Activated CD8-positive, alpha-beta T cell treated with anti-CD3 and anti-CD28 coated beads for 36 hours (primary cell): ENCODE data around the gene MRPL28. TPM values are rescaled to one million over a fixed set of nuclear protein-coding genes. Genes with fewer than 3 reads are reported as not detected.
"Not testable (repeated sequence)": the region's sequence is repeated elsewhere in the genome, so short reads cannot be mapped to it uniquely, and the experiment has no call there.

Source experiments
- ATAC-seq: fragments of 200-7000 bp; cut with Tn5 transposase; one replicate; pipeline ENCODE4 v1.10.0; 2021; ENCODE audit warnings: mild to moderate bottlenecking, moderate library complexity
- CTCF ChIA-PET: fragments of 350-600 bp; sonication (Branson Sonifier 250); formaldehyde crosslinking; loops from one replicate; lab custom pipeline; 2021; ENCODE audit warnings: antibody characterized with exemption; lab: Charles Lee
- POLR2A ChIA-PET: fragments of 350-600 bp; sonication (Branson Sonifier 250); formaldehyde crosslinking; loops from one replicate; lab custom pipeline; 2021; ENCODE audit warnings: antibody characterized with exemption; lab: Charles Lee
- DNase-seq: peaks from one replicate; pipeline ENCODE4 v3.0.0-alpha.2; 2020
- H3K27ac Mint-ChIP-seq: one replicate; pipeline ENCODE4 v1.8.0; 2021; ENCODE audit warnings: mild to moderate bottlenecking, mixed read lengths
- H3K27me3 Mint-ChIP-seq: one replicate; pipeline ENCODE4 v1.8.0; 2021; ENCODE audit warnings: mixed read lengths
- H3K36me3 Mint-ChIP-seq: one replicate; pipeline ENCODE4 v1.8.0; 2021; ENCODE audit warnings: low read depth, mixed read lengths
- H3K4me1 Mint-ChIP-seq: one replicate; pipeline ENCODE4 v1.8.0; 2021; ENCODE audit warnings: low read depth, mixed read lengths
- H3K4me3 Mint-ChIP-seq: one replicate; pipeline ENCODE4 v1.8.0; 2021; ENCODE audit warnings: mild to moderate bottlenecking, moderate library complexity, mixed read lengths
- H3K9me3 Mint-ChIP-seq: one replicate; pipeline ENCODE4 v1.8.0; 2021; ENCODE audit warnings: mixed read lengths
- CTCF ChIP-seq: fragments of 200-600 bp; IDR thresholded peaks from one replicate; pipeline ENCODE4 v1.8.0; 2022; ENCODE audit warnings: antibody characterized with exemption, mild to moderate bottlenecking
- intact Hi-C: fragments of 100-400 bp; cut with micrococcal nuclease; formaldehyde crosslinking; loops from one replicate; pipeline ENCODE4 v1.10.0; 2022
- total RNA-seq, 2 experiments: library from RNA; stranded (reverse); gene quantifications; one replicate each; pipeline ENCODE4 v1.2.3, GENCODE V29; 2021

The MRPL28 gene
- total RNA-seq, 2 experiments from 2014 or later, result 95.0 to 98.2 TPM

- peaks cover 6% of the 10 kb centered on the region for H3K9me3 Mint-ChIP-seq
- CTCF ChIA-PET, result interaction anchor here (0.6 to 2.4 kb wide), 10 partner anchors 10 to 245 kb away, joined by 3 to 9 read pairs (median 6); partner anchors contain the start of genes CAPN15, DECR2, METTL26 and RAB11FIP3
Observed at GRCh38 chr16:391885-392335, 21.6 kb upstream of the MRPL28 start.

DNA sequence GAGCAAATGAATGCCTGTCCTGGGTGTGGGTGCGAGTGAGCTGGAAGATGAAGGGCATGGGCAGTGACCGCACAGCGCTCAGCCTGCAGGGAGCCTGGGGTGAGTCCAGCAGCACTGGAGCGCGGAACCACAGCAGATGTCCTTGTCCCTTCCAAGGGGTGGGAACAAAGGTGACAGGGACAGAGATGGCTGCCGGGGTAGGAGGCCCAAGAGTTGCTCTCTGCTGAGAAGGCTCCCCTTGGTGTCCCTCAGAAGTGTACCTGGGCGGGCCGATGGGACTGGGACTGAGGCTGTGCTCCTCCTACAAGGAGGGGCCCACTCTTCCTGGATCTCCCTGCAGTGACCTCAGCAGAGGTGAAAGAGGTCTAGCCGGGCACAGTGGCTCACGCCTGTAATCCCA lies 19.0 kb upstream of the MRPL28 start:
- no peak for ATAC-seq
- no peak for TF ChIP-seq CTCF
- intact Hi-C loops, result no loop called here
- ChIA-PET CTCF (interaction anchor here (2.4 kb wide), 1 partner anchor 106 kb away, joined by 8 read pairs; no protein-coding TSS in a partner anchor), POLR2A (no interaction called here)
- H3K9me3 Mint-ChIP-seq, result peaks cover 6% of the 10 kb centered on the region
- H3K4me1 Mint-ChIP-seq, result peaks cover 16% of the 10 kb centered on the region
- H3K4me3 Mint-ChIP-seq, result no peak overlapping the region
- no peaks in the 10 kb centered on the region for H3K27me3 Mint-ChIP-seq
- DNase-seq, result no peak
- H3K27ac Mint-ChIP-seq, result no peak overlapping the region
- H3K36me3 Mint-ChIP-seq, result no peaks in the 10 kb centered on the region

More at GRCh38 chr16:391885-392335, 21.6 kb upstream of the MRPL28 start:
- peak; percentile 94 for TF ChIP-seq CTCF
- peak overlapping the region; percentile 63 for H3K27ac Mint-ChIP-seq
- intact Hi-C loops, result no loop called here
- peak; percentile 97 for ATAC-seq
- POLR2A ChIA-PET, result interaction anchor here (0.6 to 1.5 kb wide), 5 partner anchors 9 to 132 kb away, joined by 3 to 7 read pairs (median 3); partner anchors contain the start of genes DECR2 and RAB11FIP3
- peak; percentile 95 for DNase-seq
- no peak overlapping the region for H3K4me3 Mint-ChIP-seq
- H3K4me1 Mint-ChIP-seq, result peaks cover 25% of the 10 kb centered on the region
- no peaks in the 10 kb centered on the region for H3K36me3 Mint-ChIP-seq
- H3K27me3 Mint-ChIP-seq, result peaks cover 2% of the 10 kb centered on the region

DNA sequence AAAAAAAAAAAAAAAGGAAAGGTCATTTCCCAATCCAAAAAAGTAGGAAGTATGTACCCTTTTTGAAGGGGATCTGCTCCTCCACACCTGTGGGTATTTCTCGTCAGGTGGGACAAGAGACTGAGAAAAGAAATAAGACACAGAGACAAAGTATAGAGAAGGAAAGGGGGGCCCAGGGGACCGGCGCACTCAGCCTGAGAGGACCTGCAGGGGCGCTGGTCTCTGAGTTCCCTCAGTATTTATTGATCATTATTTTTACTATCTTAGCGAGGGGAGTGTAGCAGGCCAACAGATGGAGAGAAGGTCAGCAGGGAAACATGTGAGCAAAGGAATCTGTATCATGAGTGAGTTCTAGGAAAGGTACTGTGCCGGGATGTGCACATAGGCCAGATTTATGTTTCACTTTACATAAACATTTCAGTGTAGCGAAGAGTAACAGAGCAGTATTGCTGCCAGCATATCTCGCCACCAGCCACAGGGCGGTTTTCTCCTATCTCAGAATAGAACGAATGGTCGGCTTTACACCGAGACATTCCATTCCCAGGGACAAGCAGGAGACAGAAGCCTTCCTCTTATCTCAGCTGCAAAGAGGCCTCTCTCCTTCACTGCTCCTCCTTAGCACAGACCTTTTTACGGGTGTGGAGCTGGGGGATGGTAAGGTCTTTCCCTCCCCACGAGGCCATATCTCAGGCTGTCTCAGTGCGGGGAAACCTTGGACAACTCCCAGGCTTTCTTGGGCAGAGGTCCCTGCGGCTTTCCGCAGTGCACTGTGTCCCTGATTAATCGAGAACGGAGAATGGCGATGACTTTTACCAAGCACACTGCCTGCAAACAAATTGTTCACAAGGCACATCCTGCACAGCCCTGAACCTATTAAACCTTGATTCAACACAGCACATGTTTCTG lies 17.7 kb upstream of the MRPL28 start:
- ATAC-seq, H3K27me3 Mint-ChIP-seq, H3K27ac Mint-ChIP-seq, DNase-seq, CTCF ChIA-PET, POLR2A ChIA-PET, H3K36me3 Mint-ChIP-seq, H3K4me3 Mint-ChIP-seq, H3K9me3 Mint-ChIP-seq, intact Hi-C loops: not testable (repeated sequence)
- peaks cover 28% of the 10 kb centered on the region for H3K4me1 Mint-ChIP-seq

DNA sequence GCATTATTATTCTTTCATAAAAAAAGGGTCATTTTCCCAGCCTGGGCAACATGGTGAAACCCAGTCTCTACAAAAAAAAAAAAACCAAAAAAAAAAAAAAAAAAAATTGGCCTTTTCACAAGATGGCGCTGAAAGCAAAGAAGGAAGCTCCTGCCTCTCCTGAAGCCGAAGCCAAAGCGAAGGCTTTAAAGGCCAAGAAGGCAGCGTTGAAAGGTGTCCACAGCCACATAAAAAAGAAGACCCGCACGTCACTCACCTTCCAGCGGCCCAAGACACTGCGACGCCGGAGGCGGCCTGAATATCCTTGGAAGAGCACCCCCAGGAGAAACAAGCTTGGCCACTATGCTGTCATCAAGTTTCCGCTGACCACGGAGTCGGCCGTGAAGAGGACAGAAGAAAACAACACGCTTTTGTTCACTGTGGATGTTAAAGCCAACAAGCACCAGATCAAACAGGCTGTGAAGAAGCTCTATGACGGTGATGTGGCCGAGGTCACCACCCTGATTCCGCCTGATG lies 16.4 kb upstream of the MRPL28 start:
- intact Hi-C loops, result no loop called here
- DNase-seq (no peak), ATAC-seq (no peak)
- no peak overlapping the region for H3K27ac Mint-ChIP-seq
- H3K4me3 Mint-ChIP-seq, result no peak overlapping the region
- peaks cover under 1% of the 10 kb centered on the region for H3K9me3 Mint-ChIP-seq
- ChIA-PET POLR2A (no interaction called here), CTCF (no interaction called here)
- H3K4me1 Mint-ChIP-seq, result peaks cover 23% of the 10 kb centered on the region
- no peak for TF ChIP-seq CTCF
- H3K27me3 Mint-ChIP-seq, result no peaks in the 10 kb centered on the region
- H3K36me3 Mint-ChIP-seq, result no peaks in the 10 kb centered on the region

- H3K4me3 Mint-ChIP-seq, result peak overlapping the region; percentile 75
- ChIA-PET POLR2A (interaction anchor here (1.0 to 1.5 kb wide), 3 partner anchors 8 to 143 kb away, joined by 3 to 4 read pairs (median 4); no protein-coding TSS in a partner anchor), CTCF (interaction anchor here (1.7 kb wide), 1 partner anchor 318 kb away, joined by 5 read pairs; no protein-coding TSS in a partner anchor)
- peak overlapping the region; percentile 65 for H3K27ac Mint-ChIP-seq
- H3K9me3 Mint-ChIP-seq, result no peaks in the 10 kb centered on the region
- no peaks in the 10 kb centered on the region for H3K36me3 Mint-ChIP-seq
- H3K4me1 Mint-ChIP-seq, result peaks cover 28% of the 10 kb centered on the region
- no peaks in the 10 kb centered on the region for H3K27me3 Mint-ChIP-seq
- ATAC-seq, result peak; percentile 64
- TF ChIP-seq CTCF, result no peak
- intact Hi-C loops, result no loop called here
- DNase-seq, result peak; percentile 81
Observed at GRCh38 chr16:383326-384051, 13.2 kb upstream of the MRPL28 start.
